Measurements from ENCODE around the gene SLC25A45.
"Not testable (repeated sequence)": the region's sequence is repeated elsewhere in the genome, so short reads cannot be mapped to it uniquely, and the experiment has no call there.

The SLC25A45 gene

DNA sequence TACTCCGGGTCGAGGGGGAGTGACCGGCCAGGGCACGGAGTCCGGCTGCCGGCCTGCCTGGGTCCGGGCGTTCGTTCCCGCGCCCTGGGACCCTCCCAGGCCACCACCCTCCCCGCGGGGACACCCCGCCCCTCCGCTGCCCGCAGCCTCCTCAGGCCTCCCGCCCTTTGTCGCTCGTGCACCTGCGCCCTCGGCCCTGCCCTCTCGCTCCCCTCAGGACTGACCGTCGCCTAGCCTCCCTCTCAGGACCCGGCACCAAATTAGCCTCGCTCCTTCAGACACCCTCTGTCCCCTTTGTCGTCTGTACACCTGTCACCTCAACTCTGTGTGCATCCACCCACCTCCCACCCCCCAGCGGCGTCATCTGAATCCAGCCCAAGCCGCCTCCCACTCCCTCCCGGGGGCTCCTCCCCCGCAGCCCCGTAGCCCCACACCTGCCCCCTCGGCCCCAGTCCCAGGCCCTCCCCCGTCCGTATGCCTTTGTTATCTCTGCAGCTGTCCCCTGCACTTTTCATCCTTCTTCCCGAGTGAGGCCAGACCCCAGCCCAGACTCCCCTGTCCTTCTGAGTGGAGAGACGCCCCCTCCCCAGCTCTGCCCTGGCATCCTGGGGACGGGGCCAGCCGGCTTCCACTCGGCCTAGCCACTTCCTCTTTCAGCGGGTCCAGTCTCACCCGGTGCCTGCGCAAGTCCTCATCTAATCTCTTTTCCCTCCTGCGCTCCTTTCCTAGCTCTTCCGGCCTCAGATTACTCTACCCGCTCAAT, 27.3 kb downstream of the SLC25A45 start:
- DNase-seq: peak; percentile 34

DNA sequence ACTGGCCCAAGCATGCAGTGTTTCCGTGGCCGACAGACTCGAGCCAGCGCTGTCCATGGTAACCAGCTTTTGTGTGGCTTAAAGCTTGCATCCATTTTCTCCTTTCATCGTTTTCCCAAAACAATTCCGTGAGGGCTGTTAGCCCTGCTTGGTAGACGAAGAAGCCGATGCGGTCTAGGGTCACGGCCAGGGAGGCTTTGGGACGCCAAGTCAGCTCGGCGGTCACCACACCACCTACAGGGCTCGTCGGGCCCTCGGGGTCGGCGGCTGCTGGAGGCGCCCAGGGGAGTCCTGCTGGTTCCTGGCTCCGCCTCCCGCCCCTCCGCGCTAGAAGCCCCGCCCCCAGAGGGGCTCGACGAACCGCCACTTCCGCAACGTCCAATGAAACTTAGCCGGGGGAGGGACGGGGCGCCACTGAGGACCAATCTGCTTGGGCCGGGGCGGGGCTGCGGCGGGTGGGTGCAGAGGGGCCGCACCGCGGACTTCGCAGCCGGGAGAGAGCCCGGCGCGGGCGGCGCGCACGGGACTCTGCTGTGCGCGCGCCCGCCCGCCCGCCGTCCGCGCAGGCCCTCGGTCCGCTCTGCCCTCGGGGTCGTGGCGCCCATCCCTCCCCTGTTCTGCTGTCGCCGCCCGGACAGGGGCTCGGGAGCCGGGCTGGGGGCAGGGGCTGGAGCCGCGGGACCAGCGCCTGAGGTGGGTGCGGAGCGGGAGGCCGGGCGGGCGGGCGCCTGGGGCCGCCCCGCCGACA, 28.0 kb downstream of the SLC25A45 start, which contains the start of gene TIGD3:
Gene TIGD3, plus strand, starts transcription at position 487 of the 748 bp plus-strand sequence. CDS start 1,058 bp downstream, outside the sequence.
- DNase-seq: peak; percentile 94

DNA sequence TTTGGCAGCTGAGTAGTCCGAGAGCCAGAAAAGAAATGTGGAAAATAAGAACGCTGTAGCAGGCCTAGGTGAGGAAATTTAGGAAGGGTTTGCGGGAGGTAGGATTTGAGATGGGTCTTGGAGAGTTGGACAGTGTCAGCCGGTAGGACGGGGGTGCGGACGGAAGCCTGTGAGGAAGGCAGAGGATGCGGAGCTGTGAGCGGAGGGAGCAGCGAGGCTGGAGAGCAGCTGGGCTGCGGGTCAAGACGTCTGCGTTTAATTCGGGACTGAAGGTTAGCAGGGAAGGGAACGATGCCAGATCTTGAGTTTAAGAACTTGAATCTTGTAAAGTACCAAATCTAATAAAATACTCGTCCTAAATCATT, 28.6 kb downstream of the SLC25A45 start:
- DNase-seq: no peak

DNA sequence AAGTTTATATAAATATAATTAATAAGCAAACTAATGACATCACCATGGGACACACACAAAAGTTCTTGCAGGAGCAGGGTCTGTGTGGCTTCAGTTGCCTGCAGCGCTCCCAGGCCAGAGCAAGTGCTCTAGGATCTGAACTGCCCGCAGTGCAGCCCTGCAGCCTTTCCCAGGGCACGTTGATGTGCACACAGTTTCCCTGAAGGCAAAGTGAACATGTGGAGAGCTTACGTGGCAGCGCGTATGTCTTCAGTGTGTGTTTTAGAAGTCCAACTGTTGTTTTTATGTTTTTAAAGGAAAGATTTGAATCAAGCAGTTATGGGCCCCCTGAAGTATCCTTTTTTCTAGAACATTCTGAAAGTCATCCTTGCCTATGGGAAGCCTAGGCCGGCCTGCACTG, 29.1 kb downstream of the SLC25A45 start:
- no peak for DNase-seq

DNA sequence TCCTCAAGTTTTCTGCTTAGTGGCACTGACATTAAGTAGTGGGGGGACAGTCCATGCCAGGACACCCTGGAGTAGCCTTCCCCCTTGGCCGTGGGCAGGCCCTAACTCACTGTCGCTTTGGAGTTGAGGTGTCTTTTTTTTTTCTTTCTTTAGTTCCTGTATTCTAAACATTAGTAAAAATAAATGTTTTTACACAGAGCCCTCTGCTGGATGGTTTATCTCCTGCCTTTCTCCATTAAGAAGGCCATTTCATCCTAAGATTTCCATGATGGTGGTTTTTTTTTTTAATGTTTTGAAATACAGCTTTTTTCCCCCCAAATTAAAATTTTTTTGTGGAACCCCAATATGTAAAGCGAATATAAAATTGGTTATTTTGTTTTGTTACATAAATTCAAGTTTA, 29.7 kb downstream of the SLC25A45 start:
- DNase-seq: peak; percentile 36

DNA sequence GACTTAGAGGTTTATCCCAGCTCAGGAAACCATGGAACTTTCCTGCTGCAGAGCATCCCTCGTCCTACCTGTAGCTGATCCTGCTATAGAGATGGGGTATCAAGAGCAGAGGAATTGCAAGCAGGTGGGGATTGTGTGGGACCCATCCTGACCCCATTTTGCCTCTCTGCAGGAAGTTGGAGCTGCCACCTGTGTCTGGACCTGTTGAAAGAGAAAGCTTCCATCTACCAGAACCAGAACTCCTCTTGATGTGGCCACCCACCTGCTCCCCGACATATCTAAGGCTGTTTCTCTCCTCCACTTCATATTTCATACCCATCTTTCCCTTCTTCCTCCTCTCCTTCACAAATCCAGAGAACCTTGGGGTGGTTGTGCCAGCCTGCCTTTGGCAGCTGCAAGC, 30.9 kb downstream of the SLC25A45 start:
- no peak for DNase-seq

DNA sequence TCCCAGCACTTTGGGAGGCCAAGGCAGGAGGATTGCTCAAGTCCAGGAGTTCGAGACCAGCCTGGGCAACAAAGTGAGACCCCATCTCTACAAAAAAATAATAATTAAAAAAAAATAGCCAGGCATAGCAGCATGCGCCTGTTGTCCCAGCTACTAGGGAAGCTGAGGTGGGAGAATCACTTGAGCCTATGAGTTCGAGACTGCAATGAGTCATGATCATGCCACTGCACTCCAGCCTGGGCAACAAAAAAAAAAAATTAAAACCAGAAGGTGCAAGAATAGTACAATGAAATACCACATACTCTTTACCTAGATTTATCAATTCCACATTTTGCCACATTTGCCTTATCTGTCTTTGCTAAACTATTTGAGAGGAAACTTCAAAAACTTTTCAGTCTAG, 40.6 kb downstream of the SLC25A45 start:
- DNase-seq: no peak

DNA sequence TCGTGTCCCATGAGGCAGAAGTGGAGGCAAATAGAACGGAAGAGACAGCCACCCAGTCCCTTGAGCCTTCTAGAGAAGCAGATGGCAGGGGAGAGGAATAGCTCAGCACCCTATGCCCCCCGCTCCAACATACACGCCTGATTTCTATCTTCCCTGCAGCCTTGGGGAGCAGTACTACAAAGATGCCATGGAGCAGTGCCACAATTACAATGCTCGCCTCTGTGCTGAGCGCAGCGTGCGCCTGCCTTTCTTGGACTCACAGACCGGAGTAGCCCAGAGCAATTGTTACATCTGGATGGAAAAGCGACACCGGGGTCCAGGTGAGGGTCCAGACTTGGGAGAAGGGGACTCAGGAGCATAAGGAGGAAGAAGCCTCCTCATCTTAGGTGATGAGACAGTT, 42.2 kb downstream of the SLC25A45 start:
- no peak for DNase-seq

DNA sequence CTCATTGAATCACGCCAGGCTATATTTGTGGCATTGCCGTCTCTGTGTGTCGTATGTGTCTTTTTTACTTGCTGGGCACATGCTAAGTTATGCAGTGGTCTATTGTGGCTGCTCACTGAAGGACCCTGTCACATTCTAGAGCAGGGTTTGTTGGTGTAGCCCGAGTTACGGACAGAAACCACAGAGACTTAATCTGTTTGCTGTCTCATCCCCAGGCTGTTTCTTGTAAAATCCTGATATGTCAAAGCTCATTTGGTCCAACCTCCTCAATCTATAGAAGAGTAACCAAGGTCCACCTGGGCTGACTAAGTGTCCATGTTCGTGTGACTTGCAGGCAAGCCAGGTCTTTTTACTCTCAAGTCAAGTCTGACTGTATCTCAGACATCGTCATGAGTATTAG, 43.8 kb downstream of the SLC25A45 start:
- no peak for DNase-seq

DNA sequence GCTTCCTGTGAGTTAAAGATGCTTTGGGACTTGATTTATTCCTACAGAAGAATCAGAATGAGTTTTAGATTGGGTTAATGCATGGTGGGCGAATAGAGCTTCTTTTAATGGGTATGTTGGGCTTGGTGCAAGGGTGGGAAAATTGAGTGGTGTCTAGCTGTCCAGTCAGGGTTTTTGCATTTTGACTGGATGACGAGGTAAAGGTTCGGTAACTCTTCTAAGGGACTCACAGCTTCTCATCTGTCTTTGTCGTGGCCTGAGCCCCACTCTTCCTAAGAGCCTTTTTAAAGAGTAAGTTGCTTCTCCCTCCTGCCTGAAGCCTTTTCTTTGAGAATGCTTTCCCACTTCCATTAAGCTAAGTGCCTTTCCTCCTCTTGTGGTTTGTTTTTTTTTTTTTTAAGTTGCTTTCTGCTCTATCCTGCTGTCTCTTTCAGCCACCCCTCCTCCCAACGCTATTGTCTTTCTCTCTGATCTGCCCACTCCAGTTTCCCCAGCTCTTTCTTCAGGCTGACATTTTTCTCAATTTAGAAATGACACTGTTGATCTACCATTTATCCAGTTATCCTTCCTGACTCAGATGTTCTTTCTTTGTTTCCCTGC, 47.6 kb downstream of the SLC25A45 start:
- no peak for DNase-seq

DNA sequence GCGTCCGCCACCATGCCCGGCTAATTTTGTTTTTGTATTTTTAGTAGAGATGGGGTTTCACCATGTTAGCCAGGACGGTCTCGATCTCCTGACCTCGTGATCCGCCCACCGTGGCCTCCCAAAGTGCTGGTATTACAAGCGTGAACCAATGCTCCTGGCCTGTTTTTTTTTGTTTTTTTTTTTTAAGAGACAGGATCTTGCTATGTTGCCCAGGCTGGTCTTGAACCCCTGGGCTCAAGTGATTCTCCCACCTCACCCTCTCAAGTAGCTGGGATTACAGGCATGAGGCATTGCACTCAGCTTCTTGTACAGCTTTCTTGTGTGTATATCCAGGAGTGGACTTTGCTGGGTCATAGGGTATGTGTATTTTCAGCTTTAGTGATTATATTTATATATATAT, 49.9 kb downstream of the SLC25A45 start:
- not testable (repeated sequence) for DNase-seq

DNA sequence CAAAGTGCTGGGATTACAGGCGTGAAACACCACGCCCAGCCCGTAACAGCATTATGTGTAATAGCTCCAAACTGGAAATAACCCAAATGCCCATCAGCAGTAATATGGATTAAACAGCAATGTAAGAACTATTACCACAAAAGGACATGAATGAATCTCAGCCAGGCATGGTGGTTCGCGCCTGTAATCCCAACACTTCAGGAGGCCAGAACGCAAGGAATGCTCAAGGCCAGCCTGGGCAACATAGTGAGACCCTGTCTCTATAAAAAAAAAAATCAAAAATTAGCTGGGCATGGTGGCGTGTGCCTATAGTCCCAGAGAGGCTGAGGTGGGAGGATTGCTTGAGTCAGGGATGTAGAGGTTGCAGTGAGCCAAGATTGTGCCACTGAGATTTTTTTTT, 51.9 kb downstream of the SLC25A45 start:
- no peak for DNase-seq

DNA sequence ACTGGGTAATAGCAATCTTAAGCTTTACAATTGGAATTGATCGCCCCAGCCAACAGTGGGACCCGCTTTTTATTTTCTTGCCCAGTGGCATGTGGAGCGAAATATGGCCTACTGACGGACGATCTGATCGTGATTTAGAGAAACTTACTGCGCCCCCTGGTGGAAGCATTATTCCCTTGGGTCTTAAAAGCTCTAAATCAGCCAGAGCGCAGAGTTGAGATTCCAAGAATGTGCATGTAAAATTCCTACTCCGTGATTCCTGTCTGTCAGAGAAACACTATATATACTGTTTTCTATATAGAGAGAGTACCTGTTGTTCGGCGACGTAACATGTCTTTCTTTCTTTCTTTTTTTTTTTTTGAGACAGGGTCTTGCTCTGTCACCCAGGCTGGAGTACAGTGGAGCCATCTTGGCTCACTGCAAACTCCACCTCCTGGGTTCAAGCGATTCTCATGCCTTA, 52.5 kb downstream of the SLC25A45 start:
- DNase-seq: peak; percentile 92

DNA sequence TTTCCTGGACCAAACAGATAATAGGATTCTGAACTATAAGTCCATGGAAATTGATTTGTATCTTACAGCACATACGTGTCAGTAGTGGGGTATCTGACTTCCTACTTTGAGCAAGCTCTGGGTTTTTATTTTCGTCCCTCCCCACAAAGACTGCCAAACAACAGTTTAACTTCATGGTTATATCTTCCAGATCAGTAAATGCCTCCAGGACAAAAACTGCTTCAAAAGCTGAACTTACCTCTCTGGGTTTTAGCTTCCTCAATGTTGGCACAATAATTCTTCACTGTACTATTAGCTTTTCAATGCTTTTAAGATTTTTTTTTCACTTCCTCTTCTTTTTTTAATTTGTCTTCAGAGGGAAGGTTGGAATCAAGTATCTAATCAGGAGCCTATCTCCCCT, 53.0 kb downstream of the SLC25A45 start:
- DNase-seq: no peak

DNA sequence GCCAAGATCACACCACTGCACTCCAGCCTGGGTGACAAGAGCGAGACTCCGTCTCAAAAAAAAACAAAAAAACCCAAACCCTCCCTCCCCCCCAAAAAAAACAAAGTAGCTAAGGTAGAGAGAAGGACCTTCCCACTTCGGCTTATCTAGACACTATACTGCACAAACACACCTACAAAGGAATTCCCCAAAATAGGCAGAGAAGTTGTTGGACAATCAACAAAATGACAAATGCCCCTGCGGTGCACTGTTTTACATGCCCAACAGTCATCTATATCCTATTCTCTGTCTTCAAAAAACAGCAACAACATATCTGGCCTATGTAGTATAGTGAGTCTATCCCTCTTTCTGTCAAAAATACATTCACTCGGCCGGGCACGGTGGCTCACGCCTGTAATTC, 55.4 kb downstream of the SLC25A45 start:
- DNase-seq: no peak

DNA sequence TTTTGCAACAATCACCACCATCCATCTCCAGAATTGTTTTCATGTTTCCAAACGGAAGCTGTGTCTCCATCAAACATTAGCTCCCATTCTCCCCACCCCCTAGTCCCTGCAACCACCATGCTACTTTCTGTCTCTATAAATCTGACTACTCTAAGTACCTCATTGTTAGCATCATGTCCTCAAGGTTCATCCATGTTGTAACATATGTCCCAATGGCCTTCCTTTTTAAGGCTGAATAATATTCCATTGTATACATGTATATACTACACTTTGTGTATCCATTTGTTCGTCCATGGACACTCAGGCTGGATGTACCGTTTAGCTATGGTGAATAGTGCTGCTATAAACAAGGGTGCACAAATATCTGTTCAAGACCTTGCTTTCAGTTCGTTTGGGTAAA, 57.0 kb downstream of the SLC25A45 start:
- no peak for DNase-seq

All from hematopoietic multipotent progenitor cell treated with erythropoietin and hydrocortisone succinate and interleukin-3 and kit ligand, for 8 days (in vitro differentiated cells).